GM18505 (cell line): Measurements from ENCODE around the gene LIPK.
"Not testable (repeated sequence)": the region's sequence is repeated elsewhere in the genome, so short reads cannot be mapped to it uniquely, and the experiment has no call there.

Experiments
- ATAC-seq: cut with Tn5 transposase; IDR thresholded peaks from one replicate; pipeline ENCODE4 v1.9.1; 2021; ENCODE audit not compliant: unreplicated experiment
- POLR2A ChIP-seq: IDR thresholded peaks from 4 replicates; pipeline ENCODE4 v1.6.1; 2011; ENCODE audit warnings: borderline replicate concordance; ENCODE audit not compliant: insufficient read depth, insufficient read length; ENCODE audit errors: extremely low read depth

LIPK gene

DNA sequence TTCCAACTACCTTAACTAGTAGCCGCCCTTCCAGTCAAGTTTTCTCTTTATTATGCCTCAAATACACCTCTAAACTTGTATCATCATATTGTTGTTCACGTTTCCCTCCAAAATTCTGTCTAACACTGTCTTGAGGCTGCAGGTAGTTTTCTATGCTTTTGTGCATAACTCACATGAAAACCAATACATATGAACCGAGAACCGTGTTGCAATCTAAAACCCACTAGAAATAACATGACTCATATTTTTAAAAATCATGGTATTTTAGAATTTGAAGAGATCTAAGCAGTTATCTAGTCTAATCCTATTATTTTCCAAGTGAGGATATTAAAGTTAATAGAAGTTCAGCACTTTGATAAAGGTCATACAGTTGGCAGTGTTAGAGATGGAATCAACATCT, 23.6 kb upstream of the LIPK start:
- no peak for ATAC-seq
- no peak for TF ChIP-seq POLR2A

DNA sequence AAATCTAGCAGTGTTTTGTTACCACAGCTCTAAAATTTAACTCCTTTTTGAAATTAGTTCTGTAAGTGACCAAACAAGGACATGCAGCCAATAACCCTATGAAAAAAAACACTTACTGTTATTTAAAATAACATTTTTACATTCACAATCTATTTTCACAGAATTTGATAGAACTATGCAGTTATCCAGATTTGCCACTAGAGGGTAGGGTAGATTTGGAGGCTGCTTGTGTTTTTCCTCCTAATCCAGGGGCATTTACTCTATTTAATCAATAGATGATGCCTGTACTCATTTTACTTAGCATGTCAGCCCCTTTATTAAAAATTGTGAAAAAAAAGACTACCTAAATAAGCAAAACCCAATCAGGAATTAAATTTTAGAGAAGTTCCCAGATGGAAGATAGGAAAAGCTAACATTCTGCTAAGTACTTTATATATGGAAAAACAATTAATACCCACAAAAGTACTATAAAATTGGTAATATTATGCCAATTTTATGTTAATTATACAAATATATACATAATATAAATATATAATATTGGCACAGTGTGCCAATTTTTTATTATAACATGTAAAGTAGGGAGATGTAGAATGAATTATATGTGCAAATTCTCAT, 18.1 kb upstream of the LIPK start:
- no peak for TF ChIP-seq POLR2A
- no peak for ATAC-seq

DNA sequence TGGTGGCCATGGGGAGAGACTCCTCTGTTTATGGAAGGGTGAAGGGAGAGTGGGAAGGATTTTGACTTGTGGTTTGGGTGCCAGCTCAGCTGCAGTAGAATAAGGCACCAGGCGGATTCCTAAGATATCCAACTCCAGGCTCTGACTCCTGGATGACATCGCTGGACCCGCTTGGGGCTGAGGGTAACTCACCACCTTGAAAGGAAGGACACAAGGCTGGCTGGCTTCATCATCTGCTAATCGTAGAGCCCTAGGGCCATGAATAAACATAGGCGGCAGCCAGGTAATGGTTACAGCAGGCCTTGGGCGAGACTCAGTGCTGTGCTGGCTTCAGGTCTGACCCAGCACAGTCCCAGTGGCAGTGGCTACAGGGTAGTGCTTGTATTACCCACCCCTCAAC, 16.7 kb upstream of the LIPK start:
- TF ChIP-seq POLR2A: no peak
- no peak for ATAC-seq

DNA sequence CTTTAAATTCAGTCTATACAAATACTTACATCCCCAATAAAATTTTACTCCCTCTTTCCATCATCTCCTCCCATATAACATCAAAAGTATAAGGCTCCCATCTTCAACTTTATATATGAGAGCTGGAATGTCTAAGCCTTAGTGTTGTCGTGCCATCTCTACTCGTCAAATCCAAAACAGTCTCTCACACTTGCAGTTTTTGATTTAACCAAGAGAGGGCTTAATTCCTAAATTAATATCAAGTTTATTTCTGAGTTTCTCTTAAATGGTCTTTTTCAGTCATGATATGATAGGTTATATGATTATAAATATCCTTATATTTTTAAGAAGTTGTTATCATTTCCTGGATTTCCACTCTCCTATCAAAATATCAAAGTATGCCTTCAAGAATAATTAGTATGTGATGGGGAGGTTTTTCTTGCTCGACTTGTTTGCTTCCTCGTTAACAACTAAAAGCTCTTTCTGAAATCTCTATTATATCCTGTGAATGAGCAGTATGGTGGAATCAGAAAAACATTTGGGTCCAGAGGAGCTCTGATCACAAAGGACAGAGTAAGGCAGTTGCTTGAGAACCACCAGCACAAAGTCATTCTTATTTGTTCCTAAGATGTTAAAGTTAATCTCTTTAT, 12.5 kb upstream of the LIPK start:
- ATAC-seq: no peak
- no peak for TF ChIP-seq POLR2A

DNA sequence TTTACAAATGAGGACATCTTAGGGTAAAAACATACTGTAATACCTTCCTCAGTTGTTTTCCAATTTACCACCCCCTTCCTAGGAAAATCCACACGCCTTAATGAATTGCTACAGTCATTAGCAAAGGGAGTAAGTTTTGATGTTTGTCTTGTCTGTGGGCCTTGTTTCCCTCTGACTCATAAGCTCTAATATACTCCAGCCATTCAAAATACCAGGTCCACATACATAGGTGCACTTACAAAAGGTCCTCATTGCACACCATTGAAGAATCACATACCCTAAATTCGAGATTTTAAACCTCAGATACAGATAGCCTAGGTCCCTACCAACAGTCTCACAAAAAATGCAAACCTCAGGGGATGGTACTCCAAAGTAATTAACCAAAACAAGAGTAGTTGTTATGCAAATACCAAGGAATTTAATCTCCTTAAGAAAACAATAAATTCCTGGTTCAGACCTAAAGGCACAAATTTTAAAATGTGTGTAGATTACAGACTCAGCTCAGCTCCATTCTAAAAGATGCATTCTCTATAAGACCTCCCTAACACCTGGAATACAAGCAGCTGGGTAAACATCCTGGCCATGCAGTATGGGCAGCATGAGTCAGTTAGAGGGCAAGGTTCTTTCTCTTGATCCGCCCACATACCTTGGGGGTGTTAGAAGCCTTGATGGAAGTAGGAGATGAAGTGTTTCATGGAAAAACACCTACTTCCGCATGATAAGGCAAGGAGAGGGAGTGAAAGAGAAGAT, 3.0 kb upstream of the LIPK start:
- ATAC-seq: no peak

DNA sequence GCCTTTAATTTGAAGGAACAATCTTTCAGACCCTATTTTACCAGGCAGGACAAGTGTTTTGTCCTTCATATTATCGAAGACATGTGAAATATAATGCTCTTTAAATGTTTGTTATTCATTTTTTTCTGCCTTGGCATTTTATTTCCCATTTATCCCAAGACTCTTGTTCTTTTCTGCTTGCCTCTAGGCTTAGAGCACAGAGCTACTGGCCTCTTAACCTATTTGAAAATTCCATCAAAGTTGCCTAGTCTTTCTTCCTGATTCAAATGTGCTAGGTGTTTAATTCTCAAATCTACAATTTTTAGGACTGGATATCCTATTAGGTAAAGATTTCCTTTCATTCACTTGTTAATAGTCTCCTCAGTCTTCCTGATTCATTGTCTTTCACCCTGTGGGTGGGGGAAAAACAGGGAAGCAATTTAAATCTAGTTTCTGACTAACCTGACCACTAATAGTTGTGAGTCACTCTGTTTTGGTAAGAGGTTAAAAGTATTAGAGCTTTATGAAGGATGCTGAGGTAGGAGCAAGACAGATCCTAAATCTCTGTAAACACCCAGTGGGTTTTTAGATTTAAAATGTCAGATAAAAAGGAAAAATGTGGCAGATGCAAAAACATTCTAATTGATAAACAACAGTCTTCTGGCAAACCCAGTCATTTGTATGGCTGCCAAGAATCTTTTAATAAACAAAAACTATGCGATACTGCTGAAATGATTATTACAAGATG, 1.5 kb downstream of the LIPK start:
- TF ChIP-seq POLR2A: no peak
- ATAC-seq: no peak

More for the DNA sequence above, 3.0 kb upstream of the LIPK start:
- no peak for TF ChIP-seq POLR2A

DNA sequence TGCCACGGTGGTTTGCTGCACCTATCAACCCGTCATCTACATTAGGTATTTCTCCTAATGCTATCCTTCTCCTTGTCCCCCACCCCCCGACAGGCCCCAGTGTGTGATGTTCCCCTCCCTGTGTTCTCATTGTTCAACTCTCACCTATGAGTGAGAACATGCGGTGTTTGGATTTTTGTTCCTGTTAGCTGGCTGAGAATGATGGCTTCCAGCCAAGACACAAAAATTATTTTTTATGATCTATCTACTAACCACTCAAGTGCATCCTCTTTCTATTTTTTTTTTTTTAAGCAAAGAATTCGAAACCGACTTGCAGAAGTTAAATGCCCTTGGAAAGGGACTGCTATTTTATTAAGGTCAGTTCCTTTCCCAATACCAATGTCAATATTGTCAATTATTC, 3.3 kb downstream of the LIPK start:
- ATAC-seq: not testable (repeated sequence)

DNA sequence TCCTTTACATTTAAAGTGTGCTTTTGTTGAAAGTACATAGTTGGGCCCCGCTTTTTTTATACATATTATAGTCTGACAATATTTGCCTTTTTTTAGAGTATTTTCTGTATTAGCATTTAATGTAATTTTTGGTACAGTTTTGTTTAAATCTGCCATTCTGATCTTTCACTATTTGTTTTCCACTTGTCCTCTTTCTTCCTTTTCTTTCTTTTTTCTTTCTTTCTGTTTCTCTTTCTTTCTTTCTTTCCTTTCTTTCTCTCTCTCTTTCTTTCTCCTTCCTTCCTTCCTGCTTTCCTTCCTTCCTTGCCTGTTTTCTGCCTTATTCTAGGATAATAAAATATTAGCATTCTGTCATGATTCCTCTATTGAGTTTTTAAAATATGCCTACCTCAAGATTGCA, 9.5 kb downstream of the LIPK start:
- ATAC-seq: no peak
- no peak for TF ChIP-seq POLR2A

DNA sequence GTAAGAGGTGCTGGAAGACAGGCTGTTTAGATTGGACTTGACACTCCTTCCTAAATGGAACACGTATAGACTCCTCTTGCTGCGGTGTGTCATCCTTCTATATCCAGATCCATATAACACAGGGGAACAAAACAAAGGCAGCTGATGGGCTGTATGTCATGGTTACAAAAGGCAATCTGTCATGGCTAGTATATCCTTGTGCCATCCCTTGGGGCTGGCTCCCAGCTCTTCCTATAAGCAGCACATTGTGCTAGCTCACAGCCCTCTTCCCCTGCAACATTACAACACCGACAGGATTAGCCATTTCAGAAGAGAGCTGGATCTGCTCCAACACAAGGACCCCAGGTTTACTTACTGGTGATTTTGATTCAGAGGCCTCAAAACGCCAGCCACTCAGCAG, 15.3 kb downstream of the LIPK start:
- no peak for ATAC-seq
- TF ChIP-seq POLR2A: no peak

DNA sequence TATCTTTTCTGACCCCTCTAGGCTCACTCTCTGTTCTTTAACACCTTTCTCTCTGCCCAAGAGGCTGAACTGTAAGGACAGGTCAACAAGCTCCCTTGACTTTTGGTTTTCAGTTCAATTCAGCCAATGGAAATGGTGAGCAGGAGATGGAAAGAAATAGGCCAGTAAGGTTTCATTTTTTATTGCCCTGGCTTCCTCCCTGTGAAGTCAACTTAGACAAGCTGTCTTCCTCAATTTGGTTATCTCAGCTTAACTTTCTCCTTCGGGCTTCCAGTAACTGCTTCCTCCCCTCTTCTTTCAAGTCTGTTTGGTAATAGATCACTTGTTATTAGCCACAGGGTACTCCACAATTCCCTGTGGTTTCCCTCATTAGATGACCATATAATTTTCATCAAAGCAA, 19.7 kb downstream of the LIPK start:
- no peak for TF ChIP-seq POLR2A
- ATAC-seq: no peak

DNA sequence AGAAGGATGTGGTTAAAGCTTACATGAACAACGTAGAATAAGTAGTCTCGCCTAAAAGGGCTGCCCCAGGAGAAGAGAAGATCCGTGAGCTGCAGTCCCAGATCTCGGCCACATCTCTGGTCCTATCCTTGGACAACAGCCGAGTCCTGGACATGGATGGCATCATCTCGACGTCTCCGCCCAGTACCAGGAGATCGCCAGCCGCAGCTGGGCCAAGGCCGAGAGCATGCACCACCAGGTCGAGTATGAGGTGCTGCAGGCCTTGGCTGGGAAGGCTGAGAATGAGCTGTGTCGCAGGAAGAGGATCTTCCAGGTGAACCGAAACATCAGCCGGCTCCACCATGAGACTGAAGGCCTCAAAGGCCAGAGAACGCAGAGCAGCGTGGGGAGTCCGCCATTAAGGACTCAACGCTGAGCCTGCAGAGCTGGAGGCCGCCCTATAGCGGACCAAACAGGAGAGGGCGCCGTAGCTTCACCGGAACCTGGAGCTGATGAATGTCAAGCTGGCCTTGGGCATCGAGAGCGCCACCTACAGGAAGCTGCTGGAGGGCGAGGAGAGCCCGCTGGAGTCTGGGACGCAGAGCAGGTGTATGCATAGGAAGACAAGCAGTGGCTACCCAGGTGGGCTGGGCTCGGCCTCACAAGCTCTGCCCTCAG, 22.2 kb downstream of the LIPK start:
- ATAC-seq: no peak
- no peak for TF ChIP-seq POLR2A

DNA sequence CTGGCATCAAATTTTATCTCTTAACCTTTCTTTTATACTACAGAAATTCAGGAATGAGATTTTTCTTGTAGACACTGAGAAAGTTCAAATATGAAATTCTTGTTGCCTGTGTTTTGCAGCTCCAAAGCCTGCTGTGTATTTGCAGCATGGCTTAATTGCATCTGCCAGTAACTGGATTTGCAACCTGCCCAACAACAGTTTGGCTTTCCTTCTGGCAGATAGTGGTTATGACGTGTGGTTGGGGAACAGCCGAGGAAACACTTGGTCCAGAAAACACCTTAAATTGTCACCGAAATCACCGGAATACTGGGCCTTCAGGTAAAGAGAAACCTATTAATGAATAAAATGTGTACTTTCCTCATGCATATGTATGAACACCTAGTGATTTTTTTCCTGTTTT, 24.8 kb downstream of the LIPK start:
- no peak for ATAC-seq
- no peak for TF ChIP-seq POLR2A

DNA sequence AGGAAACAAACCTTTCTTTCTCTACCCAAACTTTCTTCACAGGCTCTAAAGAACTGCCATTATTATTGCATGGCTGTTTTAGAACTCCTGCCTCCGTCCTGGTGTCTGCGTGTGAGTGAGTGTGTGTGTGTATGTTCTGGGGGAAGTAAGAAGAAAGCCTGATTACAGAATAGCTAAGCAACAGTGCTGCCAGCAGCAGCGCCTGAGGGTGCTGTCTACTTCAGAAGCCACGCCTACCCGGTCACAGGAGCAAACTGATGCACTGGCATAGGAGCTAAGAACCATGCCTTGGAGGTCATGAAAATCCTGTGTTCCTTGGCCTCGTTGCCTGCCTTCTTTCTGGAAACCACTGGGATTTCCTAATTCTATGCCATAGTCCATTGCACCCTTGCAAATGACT, 25.2 kb downstream of the LIPK start:
- no peak for ATAC-seq
- TF ChIP-seq POLR2A: no peak
